ENCODE measurements around the gene ZG16B. TPM values are rescaled to one million over a fixed set of nuclear protein-coding genes. Genes with fewer than 3 reads are reported as not detected.

ZG16B gene
- total RNA-seq, 2 experiments from 2014 or later, result 2.3 to 3.1 TPM

DNA sequence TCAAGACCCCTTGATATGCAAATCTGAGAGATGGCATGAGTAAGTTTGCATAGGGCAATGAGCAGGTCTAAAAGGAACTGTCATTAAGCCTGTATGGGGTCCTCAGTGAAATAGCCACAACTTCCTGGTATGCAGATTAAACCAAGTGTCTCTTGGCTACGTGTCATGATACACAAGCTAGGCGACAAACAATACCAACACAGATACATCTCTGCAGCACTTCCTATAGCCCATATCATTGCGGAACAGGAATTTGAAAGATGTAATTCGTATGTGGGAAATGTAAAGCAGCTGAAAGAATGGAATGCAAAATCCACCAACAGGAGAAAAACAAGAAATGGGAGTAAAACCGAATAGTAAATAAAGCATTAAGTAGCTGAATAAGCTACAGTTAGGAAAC, 15.0 kb downstream of the ZG16B start:
- Mint-ChIP-seq H3K4me3 (no peak overlapping the region), H3K4me1 (peaks cover 16% of the 10 kb centered on the region), H3K27ac (no peak overlapping the region), H3K9me3 (no peaks in the 10 kb centered on the region), H3K36me3 (ENCODE audit: low read depth) (no peaks in the 10 kb centered on the region), H3K27me3 (peaks cover 9% of the 10 kb centered on the region)
- CTCF ChIA-PET, result interaction anchor here (1.2 to 1.3 kb wide), 2 partner anchors 19 to 23 kb away, joined by 5 read pairs; no protein-coding TSS in a partner anchor
- POLR2A ChIA-PET, result interaction anchor here (0.6 kb wide), 1 partner anchor 360 kb away, joined by 3 read pairs; no protein-coding TSS in a partner anchor
- no peak for DNase-seq

DNA sequence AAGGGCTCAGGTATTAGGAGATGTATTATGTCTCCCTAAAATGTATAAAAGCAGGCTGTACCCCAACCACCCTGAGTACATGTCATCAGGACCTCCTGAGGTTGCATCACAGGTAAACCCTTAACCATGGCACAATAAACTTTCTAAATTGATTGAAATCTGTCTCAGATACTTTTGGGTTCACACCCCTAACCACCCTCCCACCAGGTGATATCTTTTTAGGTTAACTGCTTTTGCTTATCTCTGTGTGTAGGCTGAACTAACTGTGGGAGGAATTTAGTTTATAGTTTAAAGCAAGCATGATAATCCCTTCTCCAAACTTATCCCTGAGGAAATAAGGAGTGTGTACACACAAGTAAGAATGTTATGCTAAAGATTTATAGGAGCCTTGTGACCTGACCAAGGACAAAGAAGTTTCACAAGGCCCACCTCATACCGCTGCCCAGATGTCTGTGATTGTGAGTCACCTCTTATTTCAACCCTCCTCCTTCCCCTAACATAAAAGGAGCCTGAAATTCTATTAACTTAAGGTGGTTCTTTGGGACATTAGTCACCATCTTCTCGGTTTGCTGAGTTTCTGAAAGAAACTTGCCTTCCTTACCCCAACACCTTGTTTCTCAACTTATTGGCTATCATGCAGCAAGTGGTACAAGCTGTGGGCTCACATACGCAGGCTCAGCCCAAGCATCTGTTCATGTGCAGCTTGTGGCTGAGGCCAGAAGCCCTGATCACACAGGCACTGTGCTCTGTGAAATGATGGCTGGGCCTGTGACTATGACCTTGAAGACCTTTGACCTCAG, 16.6 kb downstream of the ZG16B start:
- no peak for DNase-seq
- no peaks in the 10 kb centered on the region for H3K36me3 Mint-ChIP-seq (ENCODE audit: low read depth)
- no peak overlapping the region for H3K4me3 Mint-ChIP-seq
- H3K27me3 Mint-ChIP-seq, result peaks cover 11% of the 10 kb centered on the region
- no peak overlapping the region for H3K27ac Mint-ChIP-seq
- POLR2A ChIA-PET, result no interaction called here
- H3K9me3 Mint-ChIP-seq, result no peaks in the 10 kb centered on the region
- H3K4me1 Mint-ChIP-seq, result peaks cover 11% of the 10 kb centered on the region
- CTCF ChIA-PET, result no interaction called here

- ChIA-PET POLR2A (no interaction called here), CTCF (interaction anchor here (1.0 to 1.2 kb wide), 2 partner anchors 9 to 11 kb away, joined by 3 to 4 read pairs; no protein-coding TSS in a partner anchor)
- peaks cover 2% of the 10 kb centered on the region for H3K36me3 Mint-ChIP-seq (ENCODE audit: low read depth)
- H3K27me3 Mint-ChIP-seq, result peaks cover 11% of the 10 kb centered on the region
- H3K4me3 Mint-ChIP-seq, result no peak overlapping the region
- no peak for DNase-seq
- no peaks in the 10 kb centered on the region for H3K4me1 Mint-ChIP-seq
- no peak overlapping the region for H3K27ac Mint-ChIP-seq
- H3K9me3 Mint-ChIP-seq, result peaks cover 2% of the 10 kb centered on the region
Measured at GRCh38 chr16:2848933-2849725, 19.0 kb downstream of the ZG16B start.

DNA sequence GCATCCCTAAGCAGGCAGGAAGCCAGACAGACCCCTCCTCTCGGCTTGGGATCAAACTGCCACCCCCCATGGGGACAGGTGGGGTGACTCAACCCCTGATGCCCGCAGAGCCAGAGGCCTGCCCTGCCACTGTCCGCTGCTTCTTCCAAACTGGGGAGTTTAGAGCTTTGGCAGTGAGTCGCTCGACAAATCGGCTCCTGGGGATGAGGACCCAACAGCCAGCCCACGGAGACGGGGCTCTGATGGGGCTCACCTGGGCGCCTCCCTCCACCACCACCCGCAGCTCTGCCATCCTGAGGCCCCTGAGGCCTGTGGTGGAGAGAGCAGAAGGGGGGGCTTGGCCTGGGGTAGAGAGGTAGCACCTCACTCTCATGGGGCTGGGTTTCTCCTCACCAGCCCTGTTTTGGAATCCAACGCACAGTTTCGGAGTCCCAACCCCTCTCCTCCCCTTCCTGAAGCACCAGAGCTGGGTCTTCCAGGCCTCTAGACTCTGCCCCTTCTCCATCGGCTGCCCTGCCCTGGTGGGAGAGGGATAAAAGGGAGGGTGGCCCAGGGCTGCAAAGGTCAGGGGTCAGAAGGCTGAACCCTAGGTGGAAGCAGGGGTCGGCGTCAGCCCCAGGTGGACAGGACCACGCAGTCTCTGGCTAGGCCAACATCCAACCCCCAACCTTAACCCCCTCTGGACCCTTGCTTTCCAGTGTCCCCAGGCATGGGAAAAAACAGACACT, 22.1 kb downstream of the ZG16B start:
- no peak for DNase-seq
- CTCF ChIA-PET, result interaction anchor here (3.3 kb wide), 1 partner anchor 9 kb away, joined by 14 read pairs; no protein-coding TSS in a partner anchor

GRCh38 chr16:2852731-2853507, 22.8 kb downstream of the ZG16B start:
- Mint-ChIP-seq H3K4me1 (peaks cover 10% of the 10 kb centered on the region), H3K9me3 (peaks cover 11% of the 10 kb centered on the region), H3K27me3 (peaks cover 13% of the 10 kb centered on the region), H3K4me3 (no peak overlapping the region), H3K27ac (no peak overlapping the region), H3K36me3 (ENCODE audit: low read depth) (peaks cover 7% of the 10 kb centered on the region)
- CTCF ChIA-PET, result interaction anchor here (2.7 to 3.3 kb wide), 2 partner anchors 10 to 15 kb away, joined by 13 to 14 read pairs; no protein-coding TSS in a partner anchor
- POLR2A ChIA-PET, result no interaction called here
- DNase-seq, result no peak

More for the DNA sequence above, 22.1 kb downstream of the ZG16B start:
- Mint-ChIP-seq H3K27me3 (peaks cover 11% of the 10 kb centered on the region), H3K4me1 (peaks cover 7% of the 10 kb centered on the region), H3K27ac (no peak overlapping the region), H3K36me3 (ENCODE audit: low read depth) (peaks cover 7% of the 10 kb centered on the region), H3K4me3 (no peak overlapping the region), H3K9me3 (peaks cover 11% of the 10 kb centered on the region)
- POLR2A ChIA-PET, result no interaction called here

DNA sequence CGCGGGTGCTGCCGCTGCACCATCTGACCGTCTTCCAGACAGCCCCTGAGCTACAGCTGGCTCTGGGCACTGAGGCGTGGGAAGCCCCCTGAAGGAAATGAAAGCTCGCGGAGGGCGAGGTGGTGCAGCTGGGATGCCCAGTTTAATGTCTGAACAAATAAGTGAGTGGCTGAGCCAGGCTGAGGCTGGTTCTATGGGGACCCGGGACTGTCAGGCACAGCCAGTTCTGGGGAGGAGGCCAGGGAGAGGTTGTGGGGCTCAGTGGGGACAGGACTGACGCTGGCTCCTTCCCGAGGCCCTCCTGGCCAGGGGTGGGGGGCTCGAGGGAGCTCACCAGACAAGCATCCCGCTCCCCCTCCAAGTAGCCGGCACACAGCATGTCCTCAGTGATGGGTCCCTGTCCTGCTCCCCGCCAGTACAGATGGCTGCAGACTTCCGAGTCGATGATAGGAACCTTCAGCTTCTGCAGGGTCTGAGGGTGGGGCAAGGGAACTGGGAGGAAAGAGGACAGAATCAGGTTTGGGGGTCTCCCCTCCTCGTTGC, 23.5 kb downstream of the ZG16B start:
- ChIA-PET POLR2A (no interaction called here), CTCF (interaction anchor here (1.4 to 3.3 kb wide), 3 partner anchors 11 to 15 kb away, joined by 7 to 14 read pairs (median 13); no protein-coding TSS in a partner anchor)
- no peak overlapping the region for H3K4me3 Mint-ChIP-seq
- H3K27me3 Mint-ChIP-seq, result peaks cover 13% of the 10 kb centered on the region
- peaks cover 10% of the 10 kb centered on the region for H3K4me1 Mint-ChIP-seq
- peaks cover 11% of the 10 kb centered on the region for H3K9me3 Mint-ChIP-seq
- no peak overlapping the region for H3K27ac Mint-ChIP-seq
- H3K36me3 Mint-ChIP-seq (ENCODE audit: low read depth), result peaks cover 7% of the 10 kb centered on the region
- no peak for DNase-seq

DNA sequence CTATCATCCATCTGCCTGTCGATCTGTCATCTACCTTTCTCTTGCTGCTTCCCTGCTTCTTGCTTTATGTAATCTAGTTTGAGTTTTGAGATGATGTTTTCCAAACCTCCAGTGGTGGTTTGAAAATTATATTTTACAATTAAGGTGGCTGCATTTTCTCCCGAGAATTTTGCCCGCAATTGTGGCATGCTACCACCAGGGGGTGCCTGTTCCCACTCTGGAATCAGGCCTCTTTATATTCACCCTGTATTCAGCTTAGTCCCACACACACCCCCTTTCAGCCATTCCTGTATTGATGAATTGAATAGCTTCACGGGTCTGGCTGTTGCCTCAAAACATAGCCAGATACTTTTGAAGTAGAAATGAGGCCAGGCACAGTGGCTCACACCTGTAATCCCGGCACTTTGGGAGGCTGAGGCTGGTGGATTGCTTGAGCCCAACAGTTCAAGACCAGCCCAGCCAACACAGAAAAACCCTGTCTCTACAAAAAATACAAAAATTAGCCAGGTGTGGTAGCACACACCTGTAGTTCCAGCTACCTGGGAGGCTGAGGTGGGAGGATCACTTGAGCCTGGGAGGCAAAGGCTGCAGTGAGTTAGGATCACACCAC, 24.7 kb downstream of the ZG16B start:
- no peak for DNase-seq
- H3K4me1 Mint-ChIP-seq, result peaks cover 10% of the 10 kb centered on the region
- H3K4me3 Mint-ChIP-seq, result no peak overlapping the region
- H3K27me3 Mint-ChIP-seq, result peaks cover 7% of the 10 kb centered on the region
- peaks cover 7% of the 10 kb centered on the region for H3K36me3 Mint-ChIP-seq (ENCODE audit: low read depth)
- H3K9me3 Mint-ChIP-seq, result peaks cover 11% of the 10 kb centered on the region
- CTCF ChIA-PET, result interaction anchor here (1.4 to 3.3 kb wide), 3 partner anchors 12 to 16 kb away, joined by 7 to 14 read pairs (median 13); no protein-coding TSS in a partner anchor
- POLR2A ChIA-PET, result no interaction called here
- no peak overlapping the region for H3K27ac Mint-ChIP-seq

- H3K9me3 Mint-ChIP-seq, result peaks cover 11% of the 10 kb centered on the region
- CTCF ChIA-PET, result interaction anchor here (1.3 kb wide), 1 partner anchor 13 kb away, joined by 10 read pairs; no protein-coding TSS in a partner anchor
- H3K36me3 Mint-ChIP-seq (ENCODE audit: low read depth), result peaks cover 7% of the 10 kb centered on the region
- peaks cover 10% of the 10 kb centered on the region for H3K27me3 Mint-ChIP-seq
- DNase-seq, result no peak
- peaks cover 10% of the 10 kb centered on the region for H3K4me1 Mint-ChIP-seq
- H3K27ac Mint-ChIP-seq, result no peak overlapping the region
- H3K4me3 Mint-ChIP-seq, result no peak overlapping the region
- POLR2A ChIA-PET, result no interaction called here
Measured at GRCh38 chr16:2855536-2855935, 25.4 kb downstream of the ZG16B start.

DNA sequence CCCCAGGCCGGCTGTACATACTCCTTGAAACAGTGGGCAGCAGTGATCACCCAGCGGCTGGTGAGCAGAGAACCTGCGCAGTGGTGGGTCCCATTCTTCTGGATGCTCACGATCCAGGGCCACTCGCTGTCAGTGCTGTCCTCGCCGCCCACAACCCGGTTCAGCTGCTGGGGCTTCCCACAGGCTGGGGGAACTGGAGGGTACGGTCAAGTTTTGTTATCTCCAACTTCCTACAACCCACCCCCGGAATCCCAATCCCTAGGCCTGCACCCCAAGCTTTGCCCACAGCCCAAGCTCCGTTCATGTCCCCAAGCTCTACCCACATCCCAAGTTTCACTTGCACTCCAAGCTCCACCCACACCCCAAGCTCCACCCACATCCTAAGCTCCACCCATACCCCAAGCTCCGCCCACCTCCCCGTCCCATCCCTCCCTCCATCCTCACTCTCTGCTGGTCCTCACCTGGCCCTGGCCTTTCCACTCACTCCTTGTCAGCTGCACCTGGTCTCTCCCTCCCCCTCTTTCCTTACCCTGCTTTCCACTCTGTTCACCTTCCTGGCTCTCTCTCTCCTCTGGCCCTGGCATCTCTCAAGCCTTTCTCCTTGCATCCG, 26.1 kb downstream of the ZG16B start:
- CTCF ChIA-PET, result interaction anchor here (0.9 to 1.3 kb wide), 2 partner anchors 10 to 12 kb away, joined by 3 to 10 read pairs; no protein-coding TSS in a partner anchor
- Mint-ChIP-seq H3K4me1 (peaks cover 10% of the 10 kb centered on the region), H3K27ac (no peak overlapping the region), H3K36me3 (ENCODE audit: low read depth) (peaks cover 7% of the 10 kb centered on the region), H3K4me3 (no peak overlapping the region), H3K27me3 (peaks cover 10% of the 10 kb centered on the region), H3K9me3 (peaks cover 13% of the 10 kb centered on the region)
- DNase-seq, result no peak
- POLR2A ChIA-PET, result no interaction called here

- H3K4me3 Mint-ChIP-seq, result no peak overlapping the region
- POLR2A ChIA-PET, result no interaction called here
Measured at GRCh38 chr16:2856686-2857450, 26.8 kb downstream of the ZG16B start.

More at GRCh38 chr16:2856686-2857450, 26.8 kb downstream of the ZG16B start:
- H3K36me3 Mint-ChIP-seq (ENCODE audit: low read depth), result peaks cover 7% of the 10 kb centered on the region
- H3K27ac Mint-ChIP-seq, result no peak overlapping the region
- DNase-seq, result no peak
- peaks cover 10% of the 10 kb centered on the region for H3K4me1 Mint-ChIP-seq
- peaks cover 17% of the 10 kb centered on the region for H3K9me3 Mint-ChIP-seq
- H3K27me3 Mint-ChIP-seq, result peaks cover 12% of the 10 kb centered on the region
- CTCF ChIA-PET, result interaction anchor here (0.9 to 1.3 kb wide), 2 partner anchors 10 to 11 kb away, joined by 3 to 10 read pairs; no protein-coding TSS in a partner anchor

Measured in activated CD4-positive, alpha-beta T cell treated with anti-CD3 and anti-CD28 coated beads, Interleukin-2, amount 10 ng/mL, durations not matched to agents 7 days and 5 days (primary cell).